GM13977 (cell line): ENCODE results near the gene CRYGN.

Source experiments
- DNase-seq: peaks from one replicate; pipeline ENCODE4 v3.0.0; 2012; ENCODE audit warnings: low spot score
- CTCF ChIP-seq: IDR thresholded peaks from 2 replicates; pipeline ENCODE4 v1.5.1; 2012; ENCODE audit warnings: mild to moderate bottlenecking, control low read depth; ENCODE audit not compliant: insufficient read depth; ENCODE audit errors: extremely low read depth, missing control alignments
- in situ Hi-C: fragments of 300-500 bp; cut with MboI; formaldehyde crosslinking; loops from one replicate; pipeline ENCODE4 v1.12.0; 2022; ENCODE audit warnings: low sequenced_read_pairs, low pct_unique_long_range_greater_than_20kb, mixed read lengths, inconsistent platforms; ENCODE audit not compliant: unreplicated experiment

CRYGN gene

GRCh38 chr7:151426904-151427704, 12.8 kb downstream of the CRYGN start:
- DNase-seq = no peak
- no peak for TF ChIP-seq CTCF
- in situ Hi-C loops = no loop called here

- in situ Hi-C loops = no loop called here
- DNase-seq = no peak
- no peak for TF ChIP-seq CTCF
Observed at GRCh38 chr7:151426441-151426903, 13.5 kb downstream of the CRYGN start.

GRCh38 chr7:151425670-151426440, 14.1 kb downstream of the CRYGN start:
- no peak for TF ChIP-seq CTCF
- DNase-seq = no peak
- in situ Hi-C loops = no loop called here

- no peak for DNase-seq
- TF ChIP-seq CTCF = no peak
- in situ Hi-C loops = no loop called here
Observed at GRCh38 chr7:151424799-151425198, 15.1 kb downstream of the CRYGN start.

GRCh38 chr7:151423936-151424335, 16.0 kb downstream of the CRYGN start:
- TF ChIP-seq CTCF = no peak
- in situ Hi-C loops = no loop called here
- DNase-seq = no peak

GRCh38 chr7:151423226-151423625, 16.7 kb downstream of the CRYGN start:
- no peak for TF ChIP-seq CTCF
- in situ Hi-C loops = no loop called here
- DNase-seq = no peak
